CD14-positive monocyte (primary cell): ENCODE measurements around the gene UROC1. TPM values are rescaled to one million over a fixed set of nuclear protein-coding genes. Genes with fewer than 3 reads are reported as not detected.

Experiments used
- DNase-seq, 3 donors: peaks; one replicate each; pipeline ENCODE4 v3.0.0-alpha.2; 2011 to 2022
- H2AFZ ChIP-seq: 2 replicates; pipeline ENCODE4 v1.6.0; 2012; ENCODE audit warnings: mild to moderate bottlenecking, low read depth, low read length, inconsistent platforms; ENCODE audit not compliant: insufficient read depth, poor library complexity, severe bottlenecking
- H3K27ac ChIP-seq, 2 donors: 1 replicate in 1 of 2; 2 replicates in 1 of 2; pipeline ENCODE4 v1.5.1; 2012 to 2013; ENCODE audit warnings: low read length in 2 of 2, control low read depth in 1 of 2, inconsistent platforms in 1 of 2, low read depth in 1 of 2, mild to moderate bottlenecking in 1 of 2
- H3K27me3 ChIP-seq, 2 donors: one replicate each; pipeline versions ENCODE4 v1.6.0 to v1.6.1; 2011 to 2013; ENCODE audit warnings: low read length in 2 of 2; ENCODE audit not compliant: control insufficient read depth in 2 of 2, insufficient read depth in 2 of 2
- H3K36me3 ChIP-seq, 2 donors: replicated peaks in 1 of 2; 1 replicate in 1 of 2; 2 replicates in 1 of 2; pipeline versions ENCODE4 v1.5.1 to v1.6.1; 2012 to 2013; ENCODE audit warnings: low read length in 2 of 2, control low read depth in 1 of 2, inconsistent platforms in 1 of 2, mild to moderate bottlenecking in 1 of 2; ENCODE audit not compliant: insufficient read depth in 2 of 2, control insufficient read depth in 1 of 2
- H3K4me1 ChIP-seq, 2 donors: 1 replicate in 1 of 2; 2 replicates in 1 of 2; pipeline versions ENCODE4 v1.5.1 to v1.6.1; 2012 to 2013; ENCODE audit warnings: low read length in 2 of 2, control low read depth in 1 of 2, inconsistent platforms in 1 of 2, mild to moderate bottlenecking in 1 of 2, moderate library complexity in 1 of 2; ENCODE audit not compliant: insufficient read depth in 2 of 2, control insufficient read depth in 1 of 2
- H3K4me2 ChIP-seq: replicated peaks from 2 replicates; pipeline ENCODE3; 2012; ENCODE audit warnings: low read length, moderate library complexity, mild to moderate bottlenecking; ENCODE audit not compliant: poor library complexity, severe bottlenecking; ENCODE audit errors: extremely low read depth
- H3K4me3 ChIP-seq, 3 experiments: fragments of 200-600 bp in 1 of 3; sonication (generic) in 1 of 3; replicated peaks in 1 of 3; 1 replicate in 2 of 3; 2 replicates in 1 of 3; pipeline ENCODE4 v1.5.1; 2011 to 2013; ENCODE audit warnings: low read length in 3 of 3, mild to moderate bottlenecking in 3 of 3, control low read depth in 2 of 3, low read depth in 2 of 3, inconsistent platforms in 1 of 3, moderate library complexity in 1 of 3
- H3K79me2 ChIP-seq: 2 replicates; pipeline ENCODE4 v1.6.0; 2012; ENCODE audit warnings: mild to moderate bottlenecking, control low read depth, inconsistent platforms, low read length, moderate library complexity; ENCODE audit not compliant: insufficient read depth
- H3K9ac ChIP-seq: 2 replicates; pipeline ENCODE4 v1.6.0; 2017; ENCODE audit warnings: low read length, mild to moderate bottlenecking; ENCODE audit not compliant: insufficient read depth, poor library complexity, severe bottlenecking
- H3K9me3 ChIP-seq, 2 donors: replicated peaks in 1 of 2; 1 replicate in 1 of 2; 2 replicates in 1 of 2; pipeline versions ENCODE4 v1.5.1 to v1.6.1; 2012 to 2013; ENCODE audit warnings: low read length in 2 of 2, control low read depth in 1 of 2; ENCODE audit not compliant: control insufficient read depth in 1 of 2, insufficient read depth in 1 of 2
- H4K20me1 ChIP-seq: 2 replicates; pipeline ENCODE4 v1.6.0; 2012; ENCODE audit warnings: mild to moderate bottlenecking, low read length, control low read depth, moderate library complexity; ENCODE audit not compliant: insufficient read depth
- H3K27ac Mint-ChIP-seq, 7 donors: one replicate each; pipeline ENCODE4 v1.8.0; 2020; ENCODE audit warnings: mild to moderate bottlenecking in 7 of 7, mixed read lengths in 7 of 7, moderate library complexity in 6 of 7, inconsistent platforms in 2 of 7
- H3K27me3 Mint-ChIP-seq, 3 donors: one replicate each; pipeline ENCODE4 v1.8.0; 2021 to 2022; ENCODE audit warnings: low read depth in 3 of 3, mild to moderate bottlenecking in 3 of 3, mixed read lengths in 3 of 3, moderate library complexity in 3 of 3, inconsistent platforms in 1 of 3
- H3K36me3 Mint-ChIP-seq, 2 donors: one replicate each; pipeline ENCODE4 v1.8.0; 2020; ENCODE audit warnings: mixed read lengths in 2 of 2, inconsistent platforms in 1 of 2, mild to moderate bottlenecking in 1 of 2
- H3K4me1 Mint-ChIP-seq: one replicate; pipeline ENCODE4 v1.8.0; 2020; ENCODE audit warnings: mild to moderate bottlenecking, mixed read lengths
- H3K4me3 Mint-ChIP-seq, 2 donors: one replicate each; pipeline ENCODE4 v1.8.0; 2020; ENCODE audit warnings: mild to moderate bottlenecking in 2 of 2, mixed read lengths in 2 of 2, moderate library complexity in 1 of 2
- H3K9me3 Mint-ChIP-seq, 7 donors: one replicate each; pipeline ENCODE4 v1.8.0; 2020 to 2022; ENCODE audit warnings: mixed read lengths in 7 of 7, mild to moderate bottlenecking in 6 of 7, moderate library complexity in 6 of 7, inconsistent platforms in 2 of 7
- CTCF ChIP-seq: fragments of 200-600 bp; IDR thresholded peaks from one replicate; pipeline ENCODE4 v1.8.0; 2022; ENCODE audit warnings: antibody characterized with exemption, mild to moderate bottlenecking
- WGBS: methylation state at CpG from one replicate; pipeline ENCODE4 v1.1.5; 2013; ENCODE audit warnings: missing lambda C conversion rate; ENCODE audit not compliant: insufficient coverage; 5-methylcytosine and 5-hydroxymethylcytosine counted together
- intact Hi-C, 2 donors: fragments of 100-400 bp; cut with micrococcal nuclease; formaldehyde crosslinking; loops; one replicate each; pipeline versions ENCODE4 v1.15.0 to v1.15.1; 2023
- polyA plus RNA-seq, 3 donors: library from polyadenylated mRNA; depleted of rRNA in 1 of 3; unstranded in 2 of 3; stranded (reverse) in 1 of 3; fragments of 300-500 nt in 2 of 3; fragments of >200 nt in 1 of 3; fragmentation: Illumina TruSeq in 2 of 3; gene quantifications; 1 replicate in 2 of 3; 2 replicates in 1 of 3; pipeline ENCODE4 v1.2.3, GENCODE V29; 2012 to 2021

The UROC1 gene
- polyA plus RNA-seq, 3 donors, result not detected

- H3K27me3 ChIP-seq, result no peaks in the 10 kb centered on the region
- H3K9me3 ChIP-seq, result no peaks in the 10 kb centered on the region
- Mint-ChIP-seq H3K4me1 (peaks cover 30% of the 10 kb centered on the region), H3K27me3 (peaks cover 3 to 12% (median 4%) of the 10 kb centered on the region in 3 donors), H3K9me3 (peaks cover 0 to under 1% (median 0%) of the 10 kb centered on the region in 7 donors), H3K36me3 (peaks cover 0 to 3% of the 10 kb centered on the region in 2 donors), H3K4me3 (no peak overlapping the region), H3K27ac (peak overlapping the region in 1 of 7 donors; percentile 79)
- 74% methylated on average over 3 of the region's 9 CpGs for WGBS
- H3K27ac ChIP-seq, result no peak overlapping the region
- no peak overlapping the region for H3K9ac ChIP-seq
- peaks cover 24 to 25% of the 10 kb centered on the region in 2 donors for H3K4me1 ChIP-seq
- TF ChIP-seq CTCF, result no peak
- no peaks in the 10 kb centered on the region for H3K79me2 ChIP-seq
- peak overlapping the region; percentile 22 for H2AFZ ChIP-seq
- no peaks in the 10 kb centered on the region for H4K20me1 ChIP-seq
- no peak overlapping the region for H3K4me2 ChIP-seq
- no peak for DNase-seq
- H3K36me3 ChIP-seq, result no peaks in the 10 kb centered on the region
- H3K4me3 ChIP-seq, result no peak overlapping the region
- intact Hi-C loops, result no loop called here
Measured at GRCh38 chr3:126548556-126549466, 31.2 kb upstream of the UROC1 start.

- peaks cover 3 to 4% of the 10 kb centered on the region in 2 donors for H3K36me3 ChIP-seq
- TF ChIP-seq CTCF, result no peak
- peak overlapping the region in 1 of 7 donors; percentile 38 for H3K27ac Mint-ChIP-seq
- H3K36me3 Mint-ChIP-seq, result peaks cover 7 to 14% of the 10 kb centered on the region in 2 donors
- peak in 2 of 3 donors; percentile 13 to 52 for DNase-seq
- H4K20me1 ChIP-seq, result no peaks in the 10 kb centered on the region
- H3K4me3 Mint-ChIP-seq, result no peak overlapping the region
- no peak overlapping the region for H3K4me3 ChIP-seq
- H3K79me2 ChIP-seq, result no peaks in the 10 kb centered on the region
- peaks cover 30% of the 10 kb centered on the region for H3K4me1 Mint-ChIP-seq
- H3K27ac ChIP-seq, result no peak overlapping the region
- no peaks in the 10 kb centered on the region for H3K27me3 ChIP-seq
- H3K9me3 Mint-ChIP-seq, result no peaks in the 10 kb centered on the region
- H3K4me2 ChIP-seq, result no peak overlapping the region
- peaks cover 2 to 12% (median 4%) of the 10 kb centered on the region in 3 donors for H3K27me3 Mint-ChIP-seq
- peaks cover 24 to 25% of the 10 kb centered on the region in 2 donors for H3K4me1 ChIP-seq
- no peak overlapping the region for H3K9ac ChIP-seq
- whole genome bisulfite sequencing, result 83% methylated on average over 1 of the region's 1 CpG
- no peaks in the 10 kb centered on the region for H3K9me3 ChIP-seq
- no peak overlapping the region for H2AFZ ChIP-seq
- intact Hi-C loops, result no loop called here
Measured at GRCh38 chr3:126547721-126548120, 30.1 kb upstream of the UROC1 start.
